ENCODE data around the gene CDK4.

The CDK4 gene

DNA sequence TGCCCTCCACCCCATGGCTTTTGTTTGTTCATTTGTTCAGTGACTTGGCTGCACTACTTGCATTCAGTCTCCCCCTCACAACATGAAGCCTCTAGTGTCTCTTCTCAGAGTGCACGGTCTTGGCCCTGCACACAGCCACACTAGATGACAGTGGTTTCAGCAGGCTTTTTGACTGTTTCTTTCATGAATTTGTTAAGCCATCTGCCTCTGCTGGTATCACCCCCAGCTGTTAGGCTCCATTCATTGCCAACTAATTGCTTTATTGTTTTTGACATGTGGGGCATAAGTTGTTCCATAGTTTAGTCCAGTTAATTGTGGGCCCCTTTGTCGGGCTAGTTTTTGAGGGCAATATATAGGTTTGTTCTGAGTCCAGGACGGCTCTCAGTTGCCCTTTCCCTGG is 39.4 kb downstream of the CDK4 start:
- no peak for DNase-seq (ENCODE audit: low read depth in 2 of 2)

DNA sequence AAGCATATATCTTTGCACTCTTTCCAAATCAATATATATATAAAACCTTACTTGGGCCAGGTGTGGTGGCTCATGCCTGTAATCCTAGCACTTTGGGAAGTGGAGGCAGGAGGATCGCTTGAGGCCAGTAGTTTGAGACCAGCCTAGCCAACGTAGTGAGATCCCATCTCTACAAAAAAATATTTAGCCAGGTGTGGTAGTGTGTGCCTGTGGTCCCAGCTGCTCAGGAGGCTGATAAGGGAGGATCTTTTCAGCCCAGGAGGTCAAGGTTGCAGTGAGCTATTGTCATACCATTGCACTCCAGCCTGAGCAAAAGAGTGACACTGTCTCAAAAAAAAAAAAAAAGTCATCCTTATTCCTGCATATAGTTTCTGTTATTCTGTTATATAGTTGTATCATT is 43.8 kb downstream of the CDK4 start:
- no peak for DNase-seq (ENCODE audit: low read depth in 2 of 2)

DNA sequence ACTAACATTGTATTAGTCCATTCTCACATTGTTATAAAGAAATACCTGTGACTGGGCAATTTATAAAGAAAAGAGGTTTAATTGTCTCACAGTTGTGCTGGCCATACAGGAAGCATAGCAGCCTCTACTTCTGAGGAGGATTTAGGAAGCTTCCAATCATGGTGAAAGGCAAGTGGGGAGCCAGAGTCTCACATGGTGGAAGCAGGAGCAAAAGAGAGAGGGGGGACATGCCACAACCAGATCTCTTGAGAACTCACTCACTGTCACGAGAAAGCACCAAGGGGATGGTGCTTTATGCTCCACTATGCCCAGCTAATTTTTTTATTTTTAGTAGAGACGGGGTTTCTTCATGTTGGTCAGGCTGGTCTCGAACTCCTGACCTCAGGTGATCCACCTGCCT is 44.9 kb downstream of the CDK4 start:
- no peak for DNase-seq (ENCODE audit: low read depth in 2 of 2)

DNA sequence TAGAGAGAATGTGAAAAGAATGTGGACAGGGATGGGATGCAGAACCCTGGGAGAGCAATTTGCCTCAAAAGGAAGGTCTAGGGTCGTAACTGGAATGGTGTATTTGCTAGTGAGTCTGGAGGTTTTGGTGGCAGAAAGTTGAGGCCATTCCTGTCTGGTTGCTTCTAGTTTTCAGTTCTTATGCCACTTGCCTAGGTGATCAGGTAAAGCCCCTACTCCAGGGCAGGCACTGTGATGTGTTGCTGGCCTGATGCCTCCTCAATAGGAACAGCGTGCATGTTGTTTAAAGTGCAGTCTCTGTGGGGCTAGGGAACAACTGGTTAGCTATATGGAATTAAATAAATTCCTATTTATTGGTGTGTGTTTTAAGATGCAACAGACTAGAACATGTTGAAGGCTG is 51.8 kb downstream of the CDK4 start:
- DNase-seq (ENCODE audit: low read depth in 2 of 2) = no peak

DNA sequence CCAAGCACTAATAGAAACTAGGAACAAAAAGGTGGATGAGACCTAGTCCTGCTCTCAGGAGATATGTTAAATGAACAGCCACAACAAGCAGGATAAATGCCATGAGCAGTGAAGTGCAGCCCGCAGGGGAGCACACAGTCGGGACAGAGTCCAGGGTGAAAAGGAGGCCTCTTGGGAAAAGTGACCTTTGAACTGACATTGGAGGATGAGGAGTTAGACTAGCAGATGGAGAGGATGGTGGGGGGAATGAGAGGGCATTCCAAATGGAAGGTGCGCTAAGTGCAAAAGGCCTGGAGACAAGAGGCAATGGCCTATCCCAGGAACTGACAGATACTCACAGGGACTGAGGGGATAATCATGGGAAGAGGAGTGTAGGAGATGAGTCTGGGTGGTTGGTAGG is 53.7 kb downstream of the CDK4 start:
- DNase-seq (ENCODE audit: low read depth in 2 of 2) = no peak
